HG02852 (cell line): ENCODE measurements around the gene RER1.

ENCODE experiments used
- ATAC-seq: cut with Tn5 transposase; IDR thresholded peaks from one replicate; pipeline ENCODE4 v1.9.1; 2021; ENCODE audit warnings: mild to moderate bottlenecking, moderate library complexity; ENCODE audit not compliant: unreplicated experiment

The RER1 gene

GRCh38 chr1:2353551-2354438, 37.8 kb upstream of the RER1 start:
- no peak for ATAC-seq

GRCh38 chr1:2354511-2355372, 36.9 kb upstream of the RER1 start:
- no peak for ATAC-seq

DNA sequence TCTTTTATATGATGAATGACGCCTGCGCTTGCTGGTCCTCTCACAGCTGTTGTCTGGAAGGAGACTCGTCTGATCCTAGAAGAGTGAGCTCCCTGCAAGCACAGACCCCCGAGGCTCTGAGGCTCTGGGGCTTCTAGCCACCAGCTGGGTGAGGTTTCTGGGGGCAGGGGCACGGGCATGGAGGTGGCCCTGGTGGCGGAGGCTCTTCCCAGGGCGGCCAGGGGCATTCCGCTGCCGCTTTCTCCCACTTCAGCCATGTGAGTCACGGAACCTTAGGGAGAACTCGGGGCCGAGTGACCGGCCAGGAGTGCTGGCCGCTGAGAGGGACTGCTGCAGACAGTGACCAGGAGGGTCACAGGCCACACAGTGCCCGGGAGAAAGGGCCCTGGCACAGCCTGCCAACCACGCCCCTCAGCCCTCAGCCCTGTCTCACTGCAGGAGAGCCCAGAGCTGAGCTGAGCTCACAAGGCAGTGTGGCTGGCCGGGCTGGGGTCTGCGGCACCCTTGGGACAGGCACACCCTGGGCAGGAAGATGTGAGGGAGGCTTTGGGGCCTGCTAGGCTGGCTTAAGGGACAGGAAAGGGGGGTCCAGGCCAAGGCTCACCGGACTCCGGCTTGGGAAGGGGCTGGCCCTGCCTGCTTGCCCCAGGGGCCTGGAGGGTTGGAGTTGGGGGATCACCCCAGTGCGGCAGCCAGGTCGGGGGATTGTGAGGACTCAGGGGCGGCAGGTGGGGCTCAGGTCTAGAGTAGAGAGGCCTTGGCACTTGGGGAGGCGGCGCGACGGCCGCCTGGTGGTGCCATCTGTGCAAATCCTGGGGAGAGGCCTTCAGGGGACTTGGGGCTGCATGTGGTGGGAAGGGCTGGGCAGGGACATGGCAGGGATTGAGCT, 36.0 kb upstream of the RER1 start:
- ATAC-seq: no peak

GRCh38 chr1:2356401-2356800, 35.2 kb upstream of the RER1 start:
- ATAC-seq: no peak

DNA sequence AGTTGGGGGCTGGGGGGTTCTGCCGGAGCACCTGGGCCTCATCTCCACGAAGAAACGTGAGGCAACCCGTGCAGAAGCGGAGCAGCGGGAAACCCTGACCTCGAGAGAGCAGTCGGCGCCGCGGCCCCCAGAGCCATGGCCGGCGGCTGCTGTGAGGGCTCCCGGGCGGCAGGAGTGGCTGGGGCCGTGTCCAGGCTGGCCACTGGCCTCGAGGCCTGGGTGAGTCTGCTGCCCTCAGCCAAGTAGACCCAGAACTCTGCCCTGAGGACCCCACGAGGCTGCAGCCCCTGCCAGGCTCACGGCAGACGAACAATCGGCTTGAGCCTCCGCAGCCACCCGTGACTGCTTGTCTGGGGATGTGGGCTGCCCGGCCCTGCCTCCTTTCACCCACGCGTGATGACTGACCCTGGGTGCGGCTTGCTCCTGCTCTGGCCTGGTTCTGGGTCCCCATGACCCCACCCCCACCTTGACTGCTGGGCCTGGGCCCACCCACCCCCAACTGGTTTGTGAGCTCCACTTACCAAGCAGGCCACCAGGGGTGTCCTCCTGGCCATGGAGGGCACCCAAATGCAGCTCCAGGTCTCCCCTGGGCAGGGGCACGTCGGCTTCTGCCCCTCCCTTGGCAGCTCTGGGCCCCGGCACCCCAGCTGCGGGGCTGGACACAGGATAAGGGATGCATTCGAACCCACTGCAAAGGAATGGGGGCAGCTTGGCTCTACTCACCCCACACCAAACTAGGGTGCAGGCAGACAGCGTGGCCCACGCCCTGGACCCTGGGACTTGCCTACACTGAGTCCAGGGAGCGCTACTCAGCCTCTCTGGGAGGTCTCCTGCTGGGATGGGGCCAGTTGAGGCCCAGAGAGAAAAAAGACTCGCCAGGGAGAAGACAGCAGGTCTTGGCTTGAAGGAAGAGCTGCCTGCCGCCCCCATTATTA, 34.5 kb upstream of the RER1 start:
- no peak for ATAC-seq

DNA sequence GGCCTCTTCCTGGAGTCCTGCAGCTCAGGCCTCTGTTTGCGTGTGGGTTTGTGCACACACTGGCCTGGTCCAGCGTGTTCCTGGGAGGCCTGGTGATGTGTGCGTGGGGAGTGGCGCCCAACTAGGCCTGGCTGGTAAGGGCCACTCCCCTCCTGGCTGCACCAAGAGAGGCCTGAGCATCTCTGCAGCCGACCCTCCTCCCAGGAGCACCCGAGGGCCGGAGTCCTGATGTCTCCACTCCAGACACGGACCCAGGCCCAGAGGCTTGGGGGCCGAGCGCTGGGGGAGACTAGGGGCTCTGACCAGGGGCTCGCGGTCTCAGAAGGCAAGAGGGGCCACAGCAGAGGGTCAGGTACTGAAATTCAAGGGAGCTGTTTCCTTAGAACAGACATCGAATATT, 33.6 kb upstream of the RER1 start:
- no peak for ATAC-seq

DNA sequence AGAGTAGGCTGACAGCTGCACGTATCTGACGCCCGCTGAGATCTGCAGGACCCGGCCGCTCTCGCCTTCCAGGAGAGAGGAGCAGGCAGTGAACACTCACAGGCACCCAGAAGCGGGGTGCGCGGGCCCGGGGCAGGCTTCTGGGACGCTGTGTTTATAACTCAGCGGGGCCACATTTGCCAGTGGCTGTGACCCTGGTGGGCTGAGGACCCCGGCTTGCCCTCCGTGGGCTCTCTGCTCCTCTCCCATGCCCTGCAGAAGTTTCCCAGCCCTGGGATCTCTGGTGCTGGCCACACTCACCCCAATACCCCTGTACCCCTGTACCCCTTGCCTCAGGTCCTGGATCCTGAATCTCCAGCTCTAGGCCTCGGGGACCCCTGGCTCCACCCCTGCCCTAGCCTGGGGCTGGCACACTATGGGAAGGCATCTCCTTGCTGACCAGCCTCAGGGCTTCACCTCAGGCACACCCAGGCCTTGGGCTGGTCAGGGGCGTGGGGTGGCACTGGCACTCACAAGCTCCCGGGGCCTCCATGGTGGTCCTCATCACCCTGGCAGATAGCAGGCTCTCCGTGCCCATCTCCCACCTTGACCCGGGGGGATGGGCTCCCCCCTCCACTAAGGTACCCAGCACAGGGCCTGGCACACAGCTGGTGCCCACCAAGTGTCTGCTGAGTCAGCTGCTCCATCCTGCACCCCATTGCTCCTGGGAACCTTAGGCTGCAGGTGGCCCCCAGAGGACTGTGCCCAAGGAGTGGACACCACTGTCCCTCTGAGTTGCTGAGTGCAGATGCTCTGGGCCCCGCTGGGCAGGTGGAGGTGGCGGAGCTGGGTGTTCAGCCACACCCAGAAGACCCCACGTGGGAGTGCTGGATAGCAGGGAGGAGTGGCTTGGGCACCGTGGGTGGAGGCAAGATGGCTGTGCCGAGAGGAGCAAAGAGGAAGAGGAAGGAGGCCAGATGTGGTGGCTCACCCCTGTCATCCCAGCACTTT, 32.7 kb upstream of the RER1 start:
- no peak for ATAC-seq

DNA sequence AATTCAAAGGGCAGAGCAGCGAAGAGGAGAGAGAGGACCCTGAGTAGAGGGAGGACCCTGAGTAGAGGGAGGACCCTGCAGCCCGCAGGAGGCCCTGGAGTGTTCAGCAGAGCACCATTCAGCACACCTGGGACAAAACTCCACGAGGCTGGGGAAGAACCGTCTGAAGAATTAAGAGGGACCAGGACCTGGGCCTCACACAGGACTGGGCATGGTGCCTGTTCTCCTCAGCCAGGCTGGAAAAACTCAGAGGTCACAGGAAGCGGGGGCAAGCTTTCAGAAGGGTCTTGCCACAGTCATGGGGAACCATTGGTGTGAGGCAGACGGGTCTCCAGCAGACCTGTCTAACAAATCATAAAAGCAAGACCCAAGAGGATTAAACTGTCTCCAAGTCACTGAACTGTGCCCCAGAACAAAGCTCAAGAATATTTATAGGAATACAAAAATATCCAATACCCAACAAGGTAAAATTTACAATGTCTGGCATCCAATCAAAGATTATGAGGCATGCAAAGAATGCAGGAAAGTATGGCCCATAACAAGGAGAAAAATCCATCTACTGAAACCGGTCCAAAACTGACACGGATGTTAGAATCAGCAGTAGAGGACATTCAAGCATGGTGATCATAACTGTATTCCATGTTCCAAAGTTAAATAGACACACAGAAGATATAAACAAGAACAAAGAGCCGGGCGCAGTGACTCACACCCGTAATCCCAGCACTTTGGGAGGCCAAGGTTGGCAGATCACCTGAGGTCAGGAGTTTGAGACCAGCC, 30.9 kb upstream of the RER1 start:
- ATAC-seq: no peak

DNA sequence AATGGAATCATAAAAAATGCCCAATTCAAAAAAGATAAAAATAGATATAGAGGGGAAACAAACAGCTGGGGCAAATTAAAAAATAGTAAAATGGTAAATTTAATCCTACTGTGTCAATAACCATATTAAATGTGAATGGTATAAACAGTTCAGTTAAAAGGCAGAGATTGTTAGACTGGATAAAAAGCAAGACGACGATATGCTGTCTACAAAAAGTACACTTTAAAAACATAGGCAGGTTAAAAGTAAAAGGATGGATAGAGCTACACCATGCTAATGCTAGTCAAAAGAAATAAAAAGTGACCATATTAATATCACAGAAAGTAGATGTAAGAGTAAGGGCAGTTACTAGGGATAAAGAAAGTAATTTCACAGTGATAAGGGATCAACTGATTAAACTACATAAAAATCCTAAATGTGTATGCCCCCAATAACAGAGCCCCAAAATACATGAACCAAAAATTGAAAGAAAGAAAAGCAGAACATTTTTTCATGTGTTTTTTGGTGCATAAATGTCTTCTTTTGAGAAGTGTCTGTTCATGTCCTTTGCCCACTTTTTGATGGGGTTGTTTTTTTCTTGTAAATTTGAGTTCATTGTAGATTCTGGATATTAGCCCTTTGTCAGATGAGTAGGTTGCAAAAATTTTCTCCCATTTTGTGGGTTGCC, 27.7 kb upstream of the RER1 start:
- no peak for ATAC-seq

DNA sequence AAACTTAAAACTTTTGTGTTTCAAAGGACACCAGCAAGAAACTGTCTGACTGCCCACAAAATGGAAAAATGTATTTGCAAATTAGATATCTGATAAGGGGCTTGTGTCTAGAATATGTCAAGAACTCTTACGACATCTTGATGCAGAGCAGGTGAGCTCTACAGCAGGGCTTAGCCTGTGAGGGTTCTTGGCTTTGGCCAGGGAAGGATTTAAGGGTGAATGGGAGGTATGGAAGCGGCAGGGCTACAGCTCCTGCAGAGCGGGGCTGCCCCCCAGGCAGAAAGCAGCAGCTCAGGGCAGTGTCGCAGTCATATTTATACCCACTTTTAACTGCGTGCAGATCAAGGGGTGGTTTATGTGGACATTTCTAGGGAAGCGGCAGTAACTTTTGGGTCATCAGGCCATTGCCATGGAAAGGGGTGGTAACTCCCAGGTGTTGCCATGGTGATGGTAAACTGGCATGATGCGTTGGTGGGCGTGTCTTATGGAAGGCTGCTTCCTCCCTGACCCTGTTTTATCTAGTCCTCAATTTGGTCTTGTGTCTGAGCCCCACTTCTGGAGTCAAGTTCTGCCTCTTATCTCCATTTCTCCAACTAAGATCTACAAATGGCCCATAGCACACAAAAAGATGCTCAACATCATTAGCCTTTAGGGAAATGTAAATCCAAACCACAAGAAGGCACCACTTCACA, 23.4 kb upstream of the RER1 start:
- no peak for ATAC-seq

GRCh38 chr1:2372551-2373490, 18.8 kb upstream of the RER1 start:
- no peak for ATAC-seq

DNA sequence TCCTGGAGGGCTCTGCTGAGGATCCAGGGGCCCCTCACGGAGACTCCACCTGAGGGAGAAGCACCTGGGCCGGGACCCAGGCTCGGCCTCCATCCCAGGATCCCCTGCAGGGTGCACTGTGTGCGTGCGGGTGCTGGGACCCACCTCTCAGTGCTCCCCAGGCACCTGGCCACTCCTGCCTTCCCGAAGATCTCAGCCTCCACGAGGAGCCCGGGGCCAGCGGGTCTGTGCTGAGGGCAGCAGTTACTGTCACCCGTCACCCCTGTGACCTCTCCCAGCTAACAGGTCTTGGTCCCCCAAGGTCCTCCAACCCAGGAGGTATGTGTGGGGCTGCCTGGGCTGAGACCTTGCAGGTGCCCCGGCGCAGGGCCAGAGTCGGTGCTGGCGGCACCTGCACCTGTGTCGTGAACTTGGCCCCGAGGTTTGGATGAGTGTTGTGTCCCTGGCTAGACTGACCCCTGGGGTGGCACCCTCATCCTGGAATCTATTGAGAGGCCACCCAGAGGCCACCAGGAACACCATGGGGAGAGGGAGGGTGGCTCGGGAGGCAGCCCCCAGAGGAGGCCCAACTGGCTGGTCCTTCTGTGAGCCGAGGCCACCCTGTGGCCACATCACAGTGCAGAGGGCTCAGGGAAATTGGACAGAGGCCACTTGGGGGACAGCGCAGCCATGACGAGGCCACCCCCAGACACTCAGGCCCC, 17.9 kb upstream of the RER1 start:
- ATAC-seq: no peak

GRCh38 chr1:2374252-2375155, 17.1 kb upstream of the RER1 start:
- no peak for ATAC-seq
